ENCODE data around the gene JADE2.
"Not testable (repeated sequence)": the region's sequence is repeated elsewhere in the genome, so short reads cannot be mapped to it uniquely, and the experiment has no call there.

Gene JADE2

GRCh38 chr5:134503088-134503936, 22.2 kb upstream of the JADE2 start:
- peak; percentile 75 for ATAC-seq
- Mint-ChIP-seq H3K4me3 (no peak overlapping the region), H3K36me3 (no peaks in the 10 kb centered on the region), H3K9me3 (no peaks in the 10 kb centered on the region), H3K27ac (peak overlapping the region; percentile 70), H3K4me1 (peaks cover 22% of the 10 kb centered on the region), H3K27me3 (no peaks in the 10 kb centered on the region)

- H3K27me3 Mint-ChIP-seq, result no peaks in the 10 kb centered on the region
- H3K4me3 Mint-ChIP-seq, result no peak overlapping the region
- H3K4me1 Mint-ChIP-seq, result peaks cover 22% of the 10 kb centered on the region
- no peaks in the 10 kb centered on the region for H3K9me3 Mint-ChIP-seq
- ATAC-seq, result no peak
- H3K36me3 Mint-ChIP-seq, result no peaks in the 10 kb centered on the region
- peak overlapping the region; percentile 70 for H3K27ac Mint-ChIP-seq
Observed at GRCh38 chr5:134503937-134504437, 21.5 kb upstream of the JADE2 start.

- Mint-ChIP-seq H3K9me3 (no peaks in the 10 kb centered on the region), H3K4me3 (no peak overlapping the region), H3K27ac (no peak overlapping the region), H3K36me3 (no peaks in the 10 kb centered on the region), H3K27me3 (no peaks in the 10 kb centered on the region), H3K4me1 (peaks cover 22% of the 10 kb centered on the region)
- no peak for ATAC-seq
Observed at GRCh38 chr5:134504629-134505300, 20.7 kb upstream of the JADE2 start.

GRCh38 chr5:134506054-134507039, 19.1 kb upstream of the JADE2 start:
- no peaks in the 10 kb centered on the region for H3K9me3 Mint-ChIP-seq
- no peaks in the 10 kb centered on the region for H3K27me3 Mint-ChIP-seq
- H3K4me1 Mint-ChIP-seq, result peaks cover 33% of the 10 kb centered on the region
- H3K27ac Mint-ChIP-seq, result no peak overlapping the region
- no peaks in the 10 kb centered on the region for H3K36me3 Mint-ChIP-seq
- no peak overlapping the region for H3K4me3 Mint-ChIP-seq
- no peak for ATAC-seq

- H3K9me3 Mint-ChIP-seq, result no peaks in the 10 kb centered on the region
- no peaks in the 10 kb centered on the region for H3K36me3 Mint-ChIP-seq
- H3K27me3 Mint-ChIP-seq, result no peaks in the 10 kb centered on the region
- peaks cover 25% of the 10 kb centered on the region for H3K4me1 Mint-ChIP-seq
- no peak for ATAC-seq
- no peak overlapping the region for H3K4me3 Mint-ChIP-seq
- H3K27ac Mint-ChIP-seq, result no peak overlapping the region
Observed at GRCh38 chr5:134507452-134507851, 18.0 kb upstream of the JADE2 start.

- H3K9me3 Mint-ChIP-seq, result no peaks in the 10 kb centered on the region
- H3K27me3 Mint-ChIP-seq, result no peaks in the 10 kb centered on the region
- no peak overlapping the region for H3K27ac Mint-ChIP-seq
- H3K36me3 Mint-ChIP-seq, result no peaks in the 10 kb centered on the region
- no peak for ATAC-seq
- no peak overlapping the region for H3K4me3 Mint-ChIP-seq
- peaks cover 16% of the 10 kb centered on the region for H3K4me1 Mint-ChIP-seq
Observed at GRCh38 chr5:134508521-134509195, 16.8 kb upstream of the JADE2 start.

- Mint-ChIP-seq H3K27ac (peak overlapping the region; percentile 11), H3K9me3 (no peaks in the 10 kb centered on the region), H3K36me3 (no peaks in the 10 kb centered on the region), H3K27me3 (no peaks in the 10 kb centered on the region), H3K4me1 (peaks cover 11% of the 10 kb centered on the region), H3K4me3 (no peak overlapping the region)
- ATAC-seq, result no peak
Observed at GRCh38 chr5:134509308-134510040, 16.0 kb upstream of the JADE2 start.

GRCh38 chr5:134510970-134511795, 14.3 kb upstream of the JADE2 start:
- Mint-ChIP-seq H3K4me1 (peaks cover 11% of the 10 kb centered on the region), H3K27me3 (no peaks in the 10 kb centered on the region), H3K4me3 (no peak overlapping the region), H3K9me3 (no peaks in the 10 kb centered on the region), H3K27ac (peak overlapping the region; percentile 6), H3K36me3 (no peaks in the 10 kb centered on the region)
- peak; percentile 53 for ATAC-seq

- Mint-ChIP-seq H3K27me3 (no peaks in the 10 kb centered on the region), H3K9me3 (no peaks in the 10 kb centered on the region), H3K4me3 (no peak overlapping the region), H3K27ac (peak overlapping the region; percentile 6), H3K36me3 (no peaks in the 10 kb centered on the region), H3K4me1 (peaks cover 11% of the 10 kb centered on the region)
- no peak for ATAC-seq
Observed at GRCh38 chr5:134511796-134512660, 13.4 kb upstream of the JADE2 start.

GRCh38 chr5:134512661-134512999, 12.8 kb upstream of the JADE2 start:
- Mint-ChIP-seq H3K27me3 (no peaks in the 10 kb centered on the region), H3K4me3 (no peak overlapping the region), H3K9me3 (no peaks in the 10 kb centered on the region), H3K4me1 (peaks cover 11% of the 10 kb centered on the region), H3K27ac (peak overlapping the region; percentile 6), H3K36me3 (no peaks in the 10 kb centered on the region)
- ATAC-seq, result no peak

GRCh38 chr5:134515801-134516200, 9.7 kb upstream of the JADE2 start:
- no peak for ATAC-seq
- no peak overlapping the region for H3K4me3 Mint-ChIP-seq
- H3K4me1 Mint-ChIP-seq, result peaks cover 7% of the 10 kb centered on the region
- H3K27me3 Mint-ChIP-seq, result no peaks in the 10 kb centered on the region
- no peaks in the 10 kb centered on the region for H3K36me3 Mint-ChIP-seq
- no peak overlapping the region for H3K27ac Mint-ChIP-seq
- no peaks in the 10 kb centered on the region for H3K9me3 Mint-ChIP-seq

GRCh38 chr5:134516984-134517383, 8.5 kb upstream of the JADE2 start:
- not testable (repeated sequence) for H3K4me1 Mint-ChIP-seq, H3K27ac Mint-ChIP-seq, H3K36me3 Mint-ChIP-seq, H3K4me3 Mint-ChIP-seq, ATAC-seq, H3K9me3 Mint-ChIP-seq, H3K27me3 Mint-ChIP-seq

- Mint-ChIP-seq H3K4me1 (peaks cover 15% of the 10 kb centered on the region), H3K36me3 (no peaks in the 10 kb centered on the region), H3K27me3 (no peaks in the 10 kb centered on the region), H3K9me3 (no peaks in the 10 kb centered on the region), H3K27ac (no peak overlapping the region), H3K4me3 (no peak overlapping the region)
- ATAC-seq, result no peak
Observed at GRCh38 chr5:134517553-134517952, 7.9 kb upstream of the JADE2 start.
